Smooth muscle cell (in vitro differentiated cells): ENCODE data around the gene RASGEF1C. TPM values are rescaled to one million over a fixed set of nuclear protein-coding genes. Genes with fewer than 3 reads are reported as not detected.

Source experiments
- DNase-seq: peaks from one replicate; lab custom pipeline; 2025; ENCODE audit not compliant: unreplicated experiment; lab: John Stamatoyannopoulos, UW
- H2AFZ ChIP-seq: fragments of 200-600 bp; sonication (generic); 2 replicates; pipeline ENCODE4 v1.6.0; 2016; ENCODE audit warnings: antibody characterized with exemption, low read depth, mild to moderate bottlenecking
- H3F3A ChIP-seq: fragments of 200-600 bp; sonication (generic); 2 replicates; pipeline ENCODE4 v1.6.0; 2017; ENCODE audit warnings: antibody characterized with exemption, low read depth
- H3K27ac ChIP-seq: fragments of 200-600 bp; sonication (generic); 2 replicates; pipeline ENCODE4 v1.5.1; 2016; ENCODE audit warnings: low read depth, mild to moderate bottlenecking
- H3K27me3 ChIP-seq: fragments of 200-600 bp; sonication (generic); 2 replicates; pipeline ENCODE4 v1.6.1; 2016; ENCODE audit warnings: low read depth, mild to moderate bottlenecking
- H3K36me3 ChIP-seq: fragments of 200-600 bp; sonication (generic); 2 replicates; pipeline ENCODE4 v1.5.1; 2016; ENCODE audit warnings: low read depth
- H3K4me1 ChIP-seq: fragments of 200-600 bp; sonication (generic); 2 replicates; pipeline ENCODE4 v1.5.1; 2016; ENCODE audit warnings: low read depth
- H3K4me2 ChIP-seq: fragments of 200-600 bp; sonication (generic); 2 replicates; pipeline ENCODE4 v1.6.0; 2016; ENCODE audit warnings: mild to moderate bottlenecking
- H3K4me3 ChIP-seq: fragments of 200-600 bp; sonication (generic); 2 replicates; pipeline ENCODE4 v1.5.1; 2016; ENCODE audit warnings: mild to moderate bottlenecking
- H3K79me2 ChIP-seq: fragments of 200-600 bp; sonication (generic); 2 replicates; pipeline ENCODE4 v1.6.0; 2016; ENCODE audit warnings: low read depth, mild to moderate bottlenecking
- H3K9ac ChIP-seq: fragments of 200-600 bp; sonication (generic); 2 replicates; pipeline ENCODE4 v1.6.0; 2016; ENCODE audit warnings: low read depth
- H3K9me3 ChIP-seq: fragments of 200-600 bp; sonication (generic); replicated peaks from 2 replicates; pipeline ENCODE4 v1.5.1; 2016; ENCODE audit warnings: low read depth
- H4K20me1 ChIP-seq: fragments of 200-600 bp; sonication (generic); 2 replicates; pipeline ENCODE4 v1.6.0; 2016; ENCODE audit warnings: low read depth
- WGBS: methylation state at CpG from one replicate; pipeline ENCODE4 v1.1.7; 2016; ENCODE audit warnings: low lambda C conversion rate; 5-methylcytosine and 5-hydroxymethylcytosine counted together
- polyA plus RNA-seq: library from polyadenylated mRNA; unstranded; fragments of >200 nt; fragmentation: Nextera tagmentation; extraction: Ambion mirVana; gene quantifications from 2 replicates; pipeline ENCODE4 v1.2.1, GENCODE V29; 2016
- total RNA-seq: library from RNA; depleted of rRNA; stranded (reverse); fragments of >200 nt; gene quantifications from 2 replicates; pipeline ENCODE4 v1.2.3, GENCODE V29; 2014
- TF ChIP-seq, protein P1 (sequence below): fragments of 200-600 bp; sonication (generic); IDR thresholded peaks from 2 replicates; pipeline ENCODE4 v1.5.1; 2017; ENCODE audit warnings: borderline replicate concordance, mild to moderate bottlenecking, antibody characterized with exemption; ENCODE audit not compliant: insufficient read depth, poor library complexity, severe bottlenecking

RASGEF1C gene
- total and polyA plus RNA-seq, 2 experiments from 2014 or later: 0.14 TPM; not detected in 1

DNA sequence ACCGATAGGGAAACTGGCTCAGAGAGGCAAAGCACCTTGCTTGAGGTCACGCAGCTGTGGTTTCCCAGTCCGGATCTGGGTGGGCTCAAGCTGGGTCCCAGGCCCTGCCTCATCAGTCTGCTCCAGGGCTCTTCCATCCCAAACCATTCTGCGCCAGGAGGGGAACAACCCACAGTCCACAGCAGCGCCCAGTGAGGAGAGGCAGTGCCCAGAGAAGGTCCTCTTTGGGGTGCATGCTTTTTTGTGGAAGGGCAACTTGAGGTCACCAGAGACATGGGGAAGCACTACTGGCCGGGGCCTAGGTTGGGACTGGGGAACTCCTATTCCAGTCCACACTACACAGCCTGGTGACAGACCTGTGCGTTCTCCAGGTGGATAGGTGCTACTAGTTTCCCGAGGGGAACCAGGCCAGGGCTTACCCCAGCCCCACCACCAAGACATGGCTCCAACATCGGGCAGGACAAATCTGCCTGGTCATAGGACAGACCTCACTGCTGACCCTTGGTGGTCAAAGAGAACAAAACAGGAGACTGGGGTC lies 75.0 kb downstream of the RASGEF1C start:
- no peak overlapping the region for H3K9ac ChIP-seq
- no peaks in the 10 kb centered on the region for H3K4me1 ChIP-seq
- DNase-seq: no peak
- WGBS: 94% methylated on average over 9 of the region's 9 CpGs
- no peak overlapping the region for H3K4me3 ChIP-seq
- H3K4me2 ChIP-seq: no peak overlapping the region
- H3K36me3 ChIP-seq: no peaks in the 10 kb centered on the region
- no peak overlapping the region for H3K27ac ChIP-seq
- H4K20me1 ChIP-seq: no peaks in the 10 kb centered on the region
- no peaks in the 10 kb centered on the region for H3K9me3 ChIP-seq
- H3K27me3 ChIP-seq: no peaks in the 10 kb centered on the region
- no peak overlapping the region for H2AFZ ChIP-seq
- H3F3A ChIP-seq: no peaks in the 10 kb centered on the region
- H3K79me2 ChIP-seq: no peaks in the 10 kb centered on the region
- TF ChIP-seq, protein P1, sequence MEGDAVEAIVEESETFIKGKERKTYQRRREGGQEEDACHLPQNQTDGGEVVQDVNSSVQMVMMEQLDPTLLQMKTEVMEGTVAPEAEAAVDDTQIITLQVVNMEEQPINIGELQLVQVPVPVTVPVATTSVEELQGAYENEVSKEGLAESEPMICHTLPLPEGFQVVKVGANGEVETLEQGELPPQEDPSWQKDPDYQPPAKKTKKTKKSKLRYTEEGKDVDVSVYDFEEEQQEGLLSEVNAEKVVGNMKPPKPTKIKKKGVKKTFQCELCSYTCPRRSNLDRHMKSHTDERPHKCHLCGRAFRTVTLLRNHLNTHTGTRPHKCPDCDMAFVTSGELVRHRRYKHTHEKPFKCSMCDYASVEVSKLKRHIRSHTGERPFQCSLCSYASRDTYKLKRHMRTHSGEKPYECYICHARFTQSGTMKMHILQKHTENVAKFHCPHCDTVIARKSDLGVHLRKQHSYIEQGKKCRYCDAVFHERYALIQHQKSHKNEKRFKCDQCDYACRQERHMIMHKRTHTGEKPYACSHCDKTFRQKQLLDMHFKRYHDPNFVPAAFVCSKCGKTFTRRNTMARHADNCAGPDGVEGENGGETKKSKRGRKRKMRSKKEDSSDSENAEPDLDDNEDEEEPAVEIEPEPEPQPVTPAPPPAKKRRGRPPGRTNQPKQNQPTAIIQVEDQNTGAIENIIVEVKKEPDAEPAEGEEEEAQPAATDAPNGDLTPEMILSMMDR: no peak

DNA sequence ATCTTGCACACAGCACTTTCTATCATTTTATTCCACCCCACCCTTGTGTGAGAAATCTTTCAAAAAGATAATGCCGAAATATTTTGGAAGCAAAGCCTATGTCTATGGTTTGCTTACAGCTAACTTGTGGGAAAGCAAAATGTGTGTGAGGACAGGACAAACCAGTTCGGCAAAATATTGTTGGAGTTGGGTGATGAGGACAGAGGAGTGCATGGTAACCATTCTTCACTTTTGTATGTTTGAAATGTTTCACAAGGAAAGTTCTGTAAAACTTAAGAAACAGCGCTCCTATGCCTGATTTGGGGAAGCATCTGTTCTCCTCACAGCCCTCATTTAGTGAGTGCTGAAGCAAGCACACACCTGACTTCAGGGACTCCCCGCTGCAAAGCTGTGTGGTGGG lies 75.5 kb downstream of the RASGEF1C start:
- no peaks in the 10 kb centered on the region for H3K4me1 ChIP-seq
- H2AFZ ChIP-seq: no peak overlapping the region
- DNase-seq: no peak
- WGBS: 87% methylated on average over 4 of the region's 4 CpGs
- H3K27ac ChIP-seq: no peak overlapping the region
- H3F3A ChIP-seq: no peaks in the 10 kb centered on the region
- TF ChIP-seq, protein P1: no peak
- no peaks in the 10 kb centered on the region for H3K27me3 ChIP-seq
- no peaks in the 10 kb centered on the region for H3K9me3 ChIP-seq
- no peaks in the 10 kb centered on the region for H3K79me2 ChIP-seq
- no peaks in the 10 kb centered on the region for H3K36me3 ChIP-seq
- H3K9ac ChIP-seq: no peak overlapping the region
- no peak overlapping the region for H3K4me2 ChIP-seq
- no peak overlapping the region for H3K4me3 ChIP-seq
- H4K20me1 ChIP-seq: no peaks in the 10 kb centered on the region

DNA sequence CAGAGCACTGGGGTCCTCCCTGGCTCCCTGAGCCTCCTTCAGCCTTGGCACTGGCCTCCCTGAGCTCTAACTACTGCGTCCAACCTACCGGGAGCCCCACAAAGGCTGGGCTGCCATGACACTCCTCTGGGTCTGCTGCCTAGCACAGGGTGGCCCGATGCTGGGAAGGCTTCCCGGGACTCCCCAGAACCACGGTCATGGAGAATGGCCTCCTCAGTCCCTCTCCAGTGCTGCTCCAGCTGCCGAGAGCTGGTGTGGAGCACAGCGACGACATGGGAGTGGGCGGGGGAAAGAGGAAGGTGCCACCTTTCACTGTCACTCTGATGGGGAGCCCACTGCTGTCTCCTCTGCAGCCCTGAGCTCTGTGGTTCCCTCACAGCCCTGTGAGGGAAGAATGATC lies 76.0 kb downstream of the RASGEF1C start:
- WGBS: 89% methylated on average over 9 of the region's 9 CpGs
- Histone ChIP-seq H3K27me3 (no peaks in the 10 kb centered on the region), H3K4me1 (no peaks in the 10 kb centered on the region), H3F3A (no peaks in the 10 kb centered on the region), H3K4me2 (no peak overlapping the region), H3K4me3 (no peak overlapping the region), H3K79me2 (no peaks in the 10 kb centered on the region), H3K9ac (no peak overlapping the region), H2AFZ (no peak overlapping the region), H3K36me3 (no peaks in the 10 kb centered on the region), H3K9me3 (no peaks in the 10 kb centered on the region), H3K27ac (no peak overlapping the region), H4K20me1 (no peaks in the 10 kb centered on the region)
- TF ChIP-seq, protein P1: no peak
- DNase-seq: no peak
